Calu3 (cell line): Measurements from ENCODE around the gene MAP6D1. TPM values are rescaled to one million over a fixed set of nuclear protein-coding genes. Genes with fewer than 3 reads are reported as not detected.

ENCODE experiments used
- BruUV-seq: library from RNA; stranded (reverse); fragments of 400-500 nt; replicated peaks from 2 replicates; lab custom pipeline; 2021; lab: Mats Ljungman, UMichigan
- CTCF ChIA-PET: fragments of 300-600 bp; sonication (Branson Sonifier 250); formaldehyde crosslinking; loops from one replicate; lab custom pipeline; 2022; ENCODE audit warnings: antibody characterized with exemption; lab: Charles Lee
- DNase-seq: peaks from one replicate; pipeline ENCODE4 v3.0.0; 2022
- H3K27ac Mint-ChIP-seq: one replicate; pipeline ENCODE4 v1.8.0; 2022; ENCODE audit warnings: mixed read lengths; ENCODE audit not compliant: unreplicated experiment
- H3K27me3 Mint-ChIP-seq: one replicate; pipeline ENCODE4 v1.8.0; 2022; ENCODE audit warnings: mixed read lengths; ENCODE audit not compliant: unreplicated experiment
- H3K36me3 Mint-ChIP-seq: one replicate; pipeline ENCODE4 v1.8.0; 2022; ENCODE audit warnings: mild to moderate bottlenecking, moderate library complexity, mixed read lengths; ENCODE audit not compliant: insufficient read depth, unreplicated experiment
- H3K4me1 Mint-ChIP-seq: one replicate; pipeline ENCODE4 v1.8.0; 2022; ENCODE audit warnings: mild to moderate bottlenecking, low read depth, mixed read lengths; ENCODE audit not compliant: unreplicated experiment
- H3K4me3 Mint-ChIP-seq: one replicate; pipeline ENCODE4 v1.8.0; 2022; ENCODE audit warnings: mild to moderate bottlenecking, low read depth, moderate library complexity, mixed read lengths; ENCODE audit not compliant: unreplicated experiment
- H3K9me3 Mint-ChIP-seq: one replicate; pipeline ENCODE4 v1.8.0; 2022; ENCODE audit warnings: low read depth, mixed read lengths; ENCODE audit not compliant: unreplicated experiment
- CTCF ChIP-seq: fragments of 200-600 bp; IDR thresholded peaks from one replicate; pipeline ENCODE4 v1.8.0; 2022; ENCODE audit warnings: antibody characterized with exemption; ENCODE audit not compliant: unreplicated experiment
- intact Hi-C: fragments of 100-400 bp; cut with micrococcal nuclease; formaldehyde crosslinking; loops from one replicate; pipeline ENCODE4 v1.10.0; 2022; ENCODE audit not compliant: unreplicated experiment
- total RNA-seq: library from RNA; stranded (reverse); gene quantifications from 2 replicates; pipeline ENCODE4 v1.2.3, GENCODE V29; 2022

The MAP6D1 gene
- total RNA-seq, 1 experiment from 2014 or later = 5.4 TPM

- Mint-ChIP-seq H3K9me3 (no peaks in the 10 kb centered on the region), H3K4me1 (peaks cover under 1% of the 10 kb centered on the region), H3K4me3 (no peak overlapping the region), H3K27me3 (no peaks in the 10 kb centered on the region), H3K27ac (no peak overlapping the region), H3K36me3 (peaks cover 30% of the 10 kb centered on the region)
- intact Hi-C loops = no loop called here
- DNase-seq = no peak
- no TSS peak for BruUV-seq
- CTCF ChIA-PET = interaction anchor here (1.1 kb wide), 1 partner anchor 12 kb away, joined by 3 read pairs; no protein-coding TSS in a partner anchor
- TF ChIP-seq CTCF = no peak
Observed at GRCh38 chr3:183829466-183829865, 4.1 kb upstream of the MAP6D1 start.

- H3K27ac Mint-ChIP-seq = no peak overlapping the region
- no TSS peak for BruUV-seq
- H3K9me3 Mint-ChIP-seq = no peaks in the 10 kb centered on the region
- no peaks in the 10 kb centered on the region for H3K27me3 Mint-ChIP-seq
- no peak overlapping the region for H3K4me3 Mint-ChIP-seq
- intact Hi-C loops = no loop called here
- no peak for TF ChIP-seq CTCF
- CTCF ChIA-PET = no interaction called here
- H3K36me3 Mint-ChIP-seq = peaks cover 31% of the 10 kb centered on the region
- DNase-seq = no peak
- peaks cover 10% of the 10 kb centered on the region for H3K4me1 Mint-ChIP-seq
Observed at GRCh38 chr3:183828538-183828870, 3.1 kb upstream of the MAP6D1 start.

GRCh38 chr3:183827809-183828537, 2.6 kb upstream of the MAP6D1 start:
- H3K9me3 Mint-ChIP-seq = no peaks in the 10 kb centered on the region
- no peak overlapping the region for H3K27ac Mint-ChIP-seq
- peaks cover 11% of the 10 kb centered on the region for H3K4me1 Mint-ChIP-seq
- CTCF ChIA-PET = no interaction called here
- H3K27me3 Mint-ChIP-seq = no peaks in the 10 kb centered on the region
- TF ChIP-seq CTCF = no peak
- intact Hi-C loops = no loop called here
- H3K4me3 Mint-ChIP-seq = no peak overlapping the region
- BruUV-seq = no TSS peak
- peaks cover 31% of the 10 kb centered on the region for H3K36me3 Mint-ChIP-seq
- no peak for DNase-seq

GRCh38 chr3:183826448-183827250, 1.3 kb upstream of the MAP6D1 start:
- peaks cover 11% of the 10 kb centered on the region for H3K4me1 Mint-ChIP-seq
- intact Hi-C loops = no loop called here
- DNase-seq = no peak
- peaks cover 31% of the 10 kb centered on the region for H3K36me3 Mint-ChIP-seq
- BruUV-seq = no TSS peak
- CTCF ChIA-PET = interaction anchor here (0.5 to 0.8 kb wide), 2 partner anchors 53 to 58 kb away, joined by 3 to 4 read pairs; partner anchors contain the start of gene PARL
- H3K27ac Mint-ChIP-seq = peak overlapping the region; percentile 56
- no peaks in the 10 kb centered on the region for H3K27me3 Mint-ChIP-seq
- H3K4me3 Mint-ChIP-seq = peak overlapping the region; percentile 86
- H3K9me3 Mint-ChIP-seq = no peaks in the 10 kb centered on the region
- no peak for TF ChIP-seq CTCF
